D721Med (cell line): ENCODE measurements around the gene CNGA3.

Experiments
- DNase-seq: peaks from one replicate; pipeline ENCODE4 v3.0.0; 2011; ENCODE audit warnings: low spot score; ENCODE audit not compliant: insufficient read length
- FAIRE-seq: peaks from 2 replicates; lab custom pipeline; 2011; peaks lifted over from hg19 to GRCh38; lab: Jason Lieb, UNC
- CTCF ChIP-seq: IDR thresholded peaks from 2 replicates; pipeline ENCODE4 v1.5.1; 2012; ENCODE audit warnings: mild to moderate bottlenecking, control low read depth; ENCODE audit not compliant: insufficient read depth; ENCODE audit errors: missing control alignments

CNGA3 gene

GRCh38 chr2:98308068-98308467 lies 38.2 kb upstream of the CNGA3 start:
- TF ChIP-seq CTCF = no peak
- DNase-seq (no peak), FAIRE-seq (no peak)

DNA sequence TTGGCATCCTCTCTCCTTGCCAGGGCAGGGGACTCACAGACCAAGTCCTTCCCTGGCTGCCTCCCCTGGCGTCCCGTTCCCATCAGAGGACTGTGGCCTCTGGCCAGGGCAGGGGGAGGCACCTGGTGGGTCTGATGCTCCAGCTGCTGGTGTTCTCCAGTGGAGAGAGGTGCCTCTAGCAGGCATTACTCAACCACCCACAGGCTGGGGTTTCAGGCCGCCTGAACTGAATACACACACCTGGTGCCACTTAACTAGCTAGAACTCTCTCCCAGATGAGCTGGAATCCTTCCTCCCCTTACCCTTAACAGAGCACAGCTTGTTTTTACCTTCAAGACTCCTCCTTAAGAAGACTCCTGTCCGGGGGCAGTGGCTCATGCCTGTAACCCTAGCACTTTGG lies 37.7 kb upstream of the CNGA3 start:
- no peak for DNase-seq
- no peak for TF ChIP-seq CTCF
- FAIRE-seq = no peak

DNA sequence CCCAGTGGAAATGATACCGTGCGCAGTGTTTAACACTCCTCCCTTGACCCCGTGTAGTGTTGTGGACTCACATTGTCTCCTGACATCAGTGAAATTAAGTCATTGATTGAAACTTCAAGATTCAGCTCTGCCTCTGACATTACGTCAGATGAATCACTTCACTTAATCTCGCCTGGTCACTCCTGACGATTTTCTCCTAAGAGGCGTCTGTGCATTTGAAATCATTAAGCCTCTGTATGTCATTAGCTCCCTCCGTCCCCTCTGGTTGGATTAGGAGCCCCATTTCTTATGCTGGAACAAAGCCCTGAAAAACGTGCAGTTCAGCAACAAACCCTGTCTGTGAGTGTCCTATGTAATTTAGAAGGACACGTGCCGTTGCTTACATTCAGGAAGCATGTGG lies 36.7 kb upstream of the CNGA3 start:
- no peak for DNase-seq
- no peak for FAIRE-seq
- TF ChIP-seq CTCF = no peak

DNA sequence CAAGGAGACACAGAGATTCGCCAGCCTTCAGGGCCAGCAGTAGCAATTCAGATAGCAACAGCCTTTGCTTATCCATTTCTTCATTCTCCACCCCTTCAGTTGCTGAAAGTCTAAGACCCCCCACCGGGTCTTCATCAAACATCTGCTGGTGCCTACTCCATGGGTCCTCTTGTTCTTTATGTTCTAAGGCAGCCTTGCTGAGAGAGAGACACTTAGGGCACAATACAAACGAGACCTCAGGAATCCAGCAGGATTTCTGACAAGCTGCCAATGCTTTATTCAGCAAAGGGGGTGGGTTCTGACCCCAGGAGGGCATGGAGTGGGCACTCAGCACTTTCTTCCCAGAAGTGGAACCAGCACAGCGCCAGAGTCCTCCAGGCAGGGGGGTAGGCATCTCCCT lies 36.2 kb upstream of the CNGA3 start:
- FAIRE-seq = no peak
- no peak for TF ChIP-seq CTCF
- no peak for DNase-seq

GRCh38 chr2:98311090-98311489 lies 35.2 kb upstream of the CNGA3 start:
- TF ChIP-seq CTCF = no peak
- FAIRE-seq = no peak
- DNase-seq = no peak

DNA sequence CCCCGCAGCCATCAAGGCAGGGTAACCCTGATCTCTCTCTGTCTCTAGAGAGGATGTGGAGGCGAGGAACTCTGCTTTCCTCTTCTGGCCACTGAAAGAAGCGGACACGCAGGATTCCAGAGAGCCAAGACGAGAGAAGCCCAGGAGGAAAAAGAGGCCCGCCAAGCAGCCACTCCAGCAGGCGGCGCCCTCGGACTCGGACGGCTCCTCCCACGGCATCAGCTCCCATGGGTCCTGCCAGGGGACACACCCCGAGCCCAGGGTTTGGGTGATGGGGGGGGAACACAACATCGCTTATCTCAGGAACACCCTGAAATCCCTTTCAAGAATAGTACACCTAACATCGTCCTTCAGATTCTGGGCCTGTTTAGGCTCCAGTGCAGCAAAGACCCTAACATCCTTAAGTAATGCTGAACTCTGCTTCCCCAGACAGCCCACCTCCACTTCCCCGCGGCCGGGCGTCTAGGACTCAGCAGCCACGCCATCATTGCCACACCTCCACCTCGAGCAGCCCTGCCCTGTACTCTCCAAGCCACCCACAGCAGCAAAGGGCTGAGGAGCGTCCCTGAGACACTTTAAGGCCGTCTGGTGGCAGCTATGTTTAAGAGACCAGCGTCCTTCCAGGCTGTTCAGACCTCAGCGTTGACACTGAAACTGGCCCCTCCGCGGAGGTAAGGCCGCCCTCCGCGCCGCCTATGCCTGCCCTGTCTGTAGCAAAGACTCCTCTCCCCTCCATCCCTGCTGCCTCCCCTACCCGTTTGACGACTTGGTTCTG lies 34.3 kb upstream of the CNGA3 start:
- no peak for TF ChIP-seq CTCF
- FAIRE-seq = no peak

DNA sequence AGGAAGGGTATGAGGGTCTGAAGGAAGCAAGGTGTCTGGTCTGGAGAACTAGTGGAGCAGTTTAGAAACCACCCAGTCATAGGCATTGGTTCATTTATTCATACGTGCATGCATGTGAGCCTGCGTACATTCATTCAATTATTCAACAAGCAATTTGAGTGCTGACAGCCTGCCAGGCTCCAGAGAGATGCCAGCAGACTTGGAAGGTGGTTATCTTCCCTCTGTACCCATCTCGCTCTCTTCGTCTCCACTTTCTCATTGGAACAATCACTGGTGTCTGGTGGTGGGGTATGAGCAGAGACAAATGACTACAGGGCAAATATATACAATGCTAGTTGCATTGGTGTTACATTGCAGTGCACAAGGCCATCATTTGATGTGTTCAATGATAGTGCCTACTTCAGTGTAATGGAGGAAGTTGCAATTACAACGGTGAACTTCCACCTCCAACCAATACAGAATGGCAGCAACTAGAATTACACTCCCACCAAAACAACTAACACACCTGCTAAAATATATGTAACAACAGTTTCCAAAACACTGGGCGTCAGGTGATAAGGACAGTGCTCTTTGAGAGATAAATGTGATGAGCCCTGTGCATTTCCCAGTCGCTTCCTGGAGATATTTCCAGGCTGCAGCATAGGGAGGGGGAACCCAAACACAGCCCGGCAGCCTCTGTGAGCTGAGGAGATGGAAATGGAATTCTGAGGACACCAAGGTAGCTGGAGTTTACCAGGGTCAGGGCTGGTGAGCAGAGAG lies 32.6 kb upstream of the CNGA3 start:
- no peak for TF ChIP-seq CTCF
- FAIRE-seq (no peak), DNase-seq (no peak)

More for the DNA sequence above, 34.3 kb upstream of the CNGA3 start:
- no peak for DNase-seq
